GM10266 (cell line): ENCODE measurements around the gene GREB1L.

ENCODE experiments used
- DNase-seq: peaks from one replicate; pipeline ENCODE4 v3.0.0; 2012; ENCODE audit errors: extremely low spot score
- CTCF ChIP-seq: IDR thresholded peaks from 2 replicates; pipeline ENCODE4 v1.5.1; 2012; ENCODE audit warnings: mild to moderate bottlenecking, low read depth; ENCODE audit not compliant: control insufficient read depth, insufficient read depth; ENCODE audit errors: missing control alignments

Gene GREB1L

GRCh38 chr18:21386523-21387240 is 144.7 kb downstream of the GREB1L start:
- TF ChIP-seq CTCF, result no peak
- DNase-seq, result no peak

- no peak for TF ChIP-seq CTCF
Measured at GRCh38 chr18:21387886-21388285, 145.9 kb downstream of the GREB1L start.

GRCh38 chr18:21389283-21389682 is 147.3 kb downstream of the GREB1L start:
- TF ChIP-seq CTCF, result no peak
- no peak for DNase-seq

More at GRCh38 chr18:21387886-21388285, 145.9 kb downstream of the GREB1L start:
- no peak for DNase-seq

GRCh38 chr18:21389903-21390302 is 147.9 kb downstream of the GREB1L start:
- no peak for TF ChIP-seq CTCF
- DNase-seq, result no peak

- no peak for TF ChIP-seq CTCF
- DNase-seq, result no peak
Measured at GRCh38 chr18:21391074-21391673, 149.1 kb downstream of the GREB1L start.

GRCh38 chr18:21393986-21394385 is 152.0 kb downstream of the GREB1L start:
- DNase-seq, result no peak
- TF ChIP-seq CTCF, result no peak

- no peak for TF ChIP-seq CTCF
- no peak for DNase-seq
Measured at GRCh38 chr18:21398121-21398520, 156.1 kb downstream of the GREB1L start.
